Measurements from ENCODE around the gene SLC7A1. TPM values are rescaled to one million over a fixed set of nuclear protein-coding genes. Genes with fewer than 3 reads are reported as not detected.

Gene SLC7A1
- total and polyA plus RNA-seq, 7 donors = 2.4 to 25.6 (median 15.0) TPM

DNA sequence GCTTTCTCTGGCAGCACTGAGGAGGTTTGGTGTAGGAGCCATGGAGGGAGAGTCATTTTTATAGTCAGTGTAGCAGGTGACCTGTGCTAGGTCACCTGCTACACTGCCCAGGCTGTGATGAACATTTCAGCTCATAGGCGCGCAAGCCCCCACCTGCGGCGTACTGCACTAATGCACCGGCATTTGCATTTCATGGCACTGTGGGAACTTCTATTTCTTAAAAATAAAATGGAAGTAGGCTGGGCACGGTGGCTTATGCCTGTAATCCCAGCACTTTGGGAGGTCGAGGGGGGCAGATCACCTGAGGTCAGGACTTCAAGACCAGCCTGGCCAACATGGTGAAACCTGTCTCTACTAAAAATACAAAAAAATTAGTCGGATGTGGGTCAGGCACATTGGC, 101.0 kb downstream of the SLC7A1 start:
- TF ChIP-seq POLR2A (IDR thresholded peaks at IDR 0.05) (no peak), EP300 (IDR thresholded peaks at IDR 0.05) (no peak), POLR2AphosphoS5 (IDR thresholded peaks at IDR 0.05) (no peak), CTCF (IDR thresholded peaks at IDR 0.05) (no peak)
- Histone ChIP-seq H3K27me3 (no peaks in the 10 kb centered on the region), H3K27ac (no peak overlapping the region), H3K4me3 (no peak overlapping the region), H3K4me1 (peaks cover 0 to 7% (median 0%) of the 10 kb centered on the region in 4 donors), H3K9me3 (no peaks in the 10 kb centered on the region), H3K36me3 (no peaks in the 10 kb centered on the region)
- DNase-seq = no peak
- 91 to 94% methylated on average over 8 of the region's 8 CpGs for WGBS, 2 donors
- intact Hi-C loops (cut with DNase I) = no loop called here

DNA sequence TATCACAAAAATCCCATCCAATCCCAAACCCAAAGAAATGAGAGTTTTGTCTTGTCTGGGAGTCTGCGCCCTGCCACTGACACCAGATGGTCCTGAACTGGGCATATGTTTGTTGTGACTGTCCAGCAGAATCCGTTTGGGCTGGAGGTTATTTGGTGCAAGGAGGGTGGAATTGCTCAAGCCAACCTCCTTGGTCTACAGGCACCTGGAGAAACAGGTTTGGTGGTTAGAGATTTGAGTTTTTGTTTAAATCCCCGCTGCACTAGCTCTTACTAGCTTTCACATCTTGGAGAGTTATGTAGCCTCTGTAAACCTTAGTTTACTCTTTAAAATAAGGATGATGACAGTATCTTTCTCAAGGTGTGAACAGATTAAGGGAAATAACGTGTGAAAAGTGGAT, 101.7 kb downstream of the SLC7A1 start:
- Histone ChIP-seq H3K9me3 (no peaks in the 10 kb centered on the region), H3K36me3 (no peaks in the 10 kb centered on the region), H3K4me1 (peaks cover 0 to 7% (median 0%) of the 10 kb centered on the region in 4 donors), H3K27me3 (no peaks in the 10 kb centered on the region), H3K27ac (no peak overlapping the region), H3K4me3 (no peak overlapping the region)
- intact Hi-C loops (cut with DNase I) = no loop called here
- TF ChIP-seq POLR2A (IDR thresholded peaks at IDR 0.05) (no peak), EP300 (IDR thresholded peaks at IDR 0.05) (no peak), POLR2AphosphoS5 (IDR thresholded peaks at IDR 0.05) (no peak), CTCF (IDR thresholded peaks at IDR 0.05) (no peak)
- WGBS, 2 donors = 58 to 73% methylated on average over 4 of the region's 4 CpGs
- no peak for DNase-seq

- Histone ChIP-seq H3K36me3 (no peaks in the 10 kb centered on the region), H3K9me3 (no peaks in the 10 kb centered on the region), H3K4me3 (no peak overlapping the region), H3K4me1 (no peaks in the 10 kb centered on the region), H3K27ac (no peak overlapping the region), H3K27me3 (no peaks in the 10 kb centered on the region)
- no peak for DNase-seq
- WGBS, 2 donors = 45 to 65% methylated on average over 2 of the region's 2 CpGs
- intact Hi-C loops (cut with DNase I) = no loop called here
- TF ChIP-seq CTCF (IDR thresholded peaks at IDR 0.05) (no peak), POLR2A (IDR thresholded peaks at IDR 0.05) (no peak), POLR2AphosphoS5 (IDR thresholded peaks at IDR 0.05) (no peak), EP300 (IDR thresholded peaks at IDR 0.05) (no peak)
Observed at GRCh38 chr13:29491248-29491647, 104.2 kb downstream of the SLC7A1 start.

- Histone ChIP-seq H3K36me3 (no peaks in the 10 kb centered on the region), H3K27me3 (no peaks in the 10 kb centered on the region), H3K27ac (no peak overlapping the region), H3K9me3 (no peaks in the 10 kb centered on the region), H3K4me3 (no peak overlapping the region), H3K4me1 (no peaks in the 10 kb centered on the region)
- DNase-seq = no peak
- 92 to 94% methylated on average over 9 of the region's 9 CpGs for WGBS, 2 donors
- TF ChIP-seq POLR2AphosphoS5 (IDR thresholded peaks at IDR 0.05) (no peak), POLR2A (IDR thresholded peaks at IDR 0.05) (no peak), CTCF (IDR thresholded peaks at IDR 0.05) (no peak), EP300 (IDR thresholded peaks at IDR 0.05) (no peak)
- intact Hi-C loops (cut with DNase I) = no loop called here
Observed at GRCh38 chr13:29490561-29490885, 105.0 kb downstream of the SLC7A1 start.

Measured in sigmoid colon (tissue), 7 donors.